Activated CD4-positive, alpha-beta T cell treated with anti-CD3 and anti-CD28 coated beads for 36 hours (primary cell): ENCODE data around the gene DNASE1L1. TPM values are rescaled to one million over a fixed set of nuclear protein-coding genes. Genes with fewer than 3 reads are reported as not detected.

Source experiments
- ATAC-seq: fragments of 200-7000 bp; cut with Tn5 transposase; one replicate; pipeline ENCODE4 v1.10.0; 2021; ENCODE audit warnings: mild to moderate bottlenecking, moderate library complexity
- CTCF ChIA-PET: fragments of 350-600 bp; sonication (Branson Sonifier 250); formaldehyde crosslinking; loops from one replicate; lab custom pipeline; 2021; ENCODE audit warnings: antibody characterized with exemption; lab: Charles Lee
- POLR2A ChIA-PET: fragments of 350-600 bp; sonication (Branson Sonifier 250); formaldehyde crosslinking; loops from one replicate; lab custom pipeline; 2021; ENCODE audit warnings: antibody characterized with exemption, inconsistent platforms; lab: Charles Lee
- DNase-seq: peaks from one replicate; pipeline ENCODE4 v3.0.0-alpha.2; 2020
- H3K27ac Mint-ChIP-seq: one replicate; pipeline ENCODE4 v1.8.0; 2021; ENCODE audit warnings: mixed read lengths
- H3K27me3 Mint-ChIP-seq: one replicate; pipeline ENCODE4 v1.8.0; 2021; ENCODE audit warnings: mixed read lengths
- H3K36me3 Mint-ChIP-seq: one replicate; pipeline ENCODE4 v1.8.0; 2021; ENCODE audit warnings: low read depth, mixed read lengths
- H3K4me1 Mint-ChIP-seq: one replicate; pipeline ENCODE4 v1.8.0; 2021; ENCODE audit warnings: mixed read lengths
- H3K4me3 Mint-ChIP-seq: one replicate; pipeline ENCODE4 v1.8.0; 2021; ENCODE audit warnings: mild to moderate bottlenecking, moderate library complexity, mixed read lengths
- H3K9me3 Mint-ChIP-seq: one replicate; pipeline ENCODE4 v1.8.0; 2021; ENCODE audit warnings: low read depth, mixed read lengths
- intact Hi-C, 2 experiments: fragments of 100-400 bp; cut with DNase I in 1 of 2; cut with micrococcal nuclease in 1 of 2; formaldehyde crosslinking; loops; one replicate each; pipeline versions ENCODE4 v1.14.2 to v1.15.1; 2022 to 2024; cut with DNase I, micrococcal nuclease
- total RNA-seq, 2 experiments: library from RNA; stranded (reverse); gene quantifications; one replicate each; pipeline ENCODE4 v1.2.3, GENCODE V29; 2021

DNASE1L1 gene
- total RNA-seq, 2 experiments from 2014 or later = 12.6 to 13.4 TPM

GRCh38 chrX:154420402-154420756 is 11.3 kb upstream of the DNASE1L1 start:
- DNase-seq (no peak), ATAC-seq (no peak)
- ChIA-PET CTCF (no interaction called here), POLR2A (no interaction called here)
- H3K9me3 Mint-ChIP-seq = no peaks in the 10 kb centered on the region
- no peak overlapping the region for H3K4me3 Mint-ChIP-seq
- no peak overlapping the region for H3K27ac Mint-ChIP-seq
- H3K27me3 Mint-ChIP-seq = no peaks in the 10 kb centered on the region
- intact Hi-C loops = no loop called here
- peaks cover 3% of the 10 kb centered on the region for H3K36me3 Mint-ChIP-seq
- H3K4me1 Mint-ChIP-seq = peaks cover 6% of the 10 kb centered on the region

DNA sequence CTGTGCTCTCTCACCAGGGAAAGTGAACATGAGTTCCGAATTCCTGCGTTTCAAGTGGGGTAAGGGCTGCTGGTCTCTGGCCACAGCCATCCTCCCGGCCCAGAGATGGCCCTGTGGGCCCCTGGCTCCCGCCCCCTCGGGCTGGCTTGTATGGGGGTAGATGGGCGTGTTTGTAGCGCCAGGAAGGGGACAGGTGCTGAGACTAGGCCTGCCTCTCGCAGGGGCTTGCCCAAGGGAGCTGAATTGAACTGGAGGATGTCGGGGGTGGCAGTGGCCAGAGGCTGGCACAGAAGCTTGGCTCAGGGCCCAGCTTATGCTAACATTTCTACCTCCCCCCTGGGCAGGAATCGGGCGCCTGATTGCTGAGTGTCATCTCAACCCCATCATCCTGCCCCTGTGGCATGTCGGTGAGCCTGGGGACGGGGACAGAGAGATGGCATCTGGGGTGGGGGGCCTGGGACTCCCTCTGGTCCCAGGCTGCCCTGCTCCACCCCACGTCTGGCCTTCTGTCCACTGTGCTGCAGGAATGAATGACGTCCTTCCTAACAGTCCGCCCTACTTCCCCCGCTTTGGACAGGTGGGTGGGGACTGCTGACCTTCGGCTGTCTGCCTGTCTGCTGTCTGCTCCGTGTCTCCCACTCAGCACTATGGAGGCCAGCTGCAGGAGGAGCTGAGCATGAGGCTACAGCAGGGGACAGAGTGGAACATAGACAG is 10.8 kb upstream of the DNASE1L1 start:
- H3K9me3 Mint-ChIP-seq = no peaks in the 10 kb centered on the region
- H3K4me1 Mint-ChIP-seq = peaks cover 6% of the 10 kb centered on the region
- ATAC-seq (no peak), DNase-seq (no peak)
- intact Hi-C loops = no loop called here
- H3K27ac Mint-ChIP-seq = no peak overlapping the region
- ChIA-PET POLR2A (no interaction called here), CTCF (no interaction called here)
- peaks cover 5% of the 10 kb centered on the region for H3K36me3 Mint-ChIP-seq
- no peaks in the 10 kb centered on the region for H3K27me3 Mint-ChIP-seq
- no peak overlapping the region for H3K4me3 Mint-ChIP-seq

DNA sequence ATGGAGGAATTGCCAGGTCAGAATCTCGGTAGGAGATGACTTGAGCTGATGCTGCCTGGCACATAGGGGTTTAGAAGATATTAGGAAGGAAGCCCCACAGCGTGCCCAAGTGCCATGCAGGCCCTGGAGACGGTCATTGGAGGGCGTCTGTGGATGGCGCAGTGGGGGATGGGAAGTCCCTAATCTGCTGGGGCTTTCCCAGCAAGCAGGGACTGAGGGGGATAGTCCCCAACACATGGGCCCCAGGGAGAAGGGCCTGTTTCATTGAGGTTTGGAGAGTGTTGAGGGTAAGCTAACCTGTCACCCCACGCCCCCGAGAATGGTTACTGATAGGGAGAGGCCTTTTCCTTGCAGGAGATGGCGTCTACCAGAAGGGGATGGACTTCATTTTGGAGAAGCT is 10.1 kb upstream of the DNASE1L1 start:
- no peaks in the 10 kb centered on the region for H3K27me3 Mint-ChIP-seq
- POLR2A ChIA-PET = no interaction called here

DNA sequence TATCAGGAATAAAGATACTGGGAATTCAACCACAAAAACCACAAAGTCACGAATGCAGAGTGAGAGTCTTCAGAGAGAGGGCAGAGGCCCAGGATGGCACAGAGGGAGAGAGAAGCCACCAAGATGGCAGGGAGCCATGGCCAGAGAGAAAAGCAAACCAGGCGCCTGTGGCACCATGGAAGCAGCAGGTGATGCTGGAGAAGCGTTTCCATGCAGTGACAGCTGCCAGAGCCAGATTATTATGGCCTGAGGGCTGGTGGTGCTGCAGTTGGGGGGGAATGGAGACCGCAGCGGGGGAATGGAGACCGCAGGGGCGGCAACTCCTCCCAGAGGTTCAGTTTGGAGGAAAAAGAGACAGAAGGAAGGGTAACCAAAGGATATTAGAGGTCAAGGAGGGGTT is 8.1 kb upstream of the DNASE1L1 start:
- DNase-seq = no peak
- Mint-ChIP-seq H3K27ac (no peak overlapping the region), H3K27me3 (no peaks in the 10 kb centered on the region), H3K9me3 (no peaks in the 10 kb centered on the region), H3K4me3 (no peak overlapping the region), H3K36me3 (peaks cover 12% of the 10 kb centered on the region), H3K4me1 (peaks cover 9% of the 10 kb centered on the region)
- no peak for ATAC-seq
- intact Hi-C loops = no loop called here
- ChIA-PET CTCF (no interaction called here), POLR2A (no interaction called here)

More for the DNA sequence above, 10.1 kb upstream of the DNASE1L1 start:
- H3K27ac Mint-ChIP-seq = no peak overlapping the region
- CTCF ChIA-PET = no interaction called here
- intact Hi-C loops = no loop called here
- peaks cover 5% of the 10 kb centered on the region for H3K36me3 Mint-ChIP-seq
- ATAC-seq (no peak), DNase-seq (no peak)
- H3K4me3 Mint-ChIP-seq = no peak overlapping the region
- H3K4me1 Mint-ChIP-seq = peaks cover 3% of the 10 kb centered on the region
- no peaks in the 10 kb centered on the region for H3K9me3 Mint-ChIP-seq

DNA sequence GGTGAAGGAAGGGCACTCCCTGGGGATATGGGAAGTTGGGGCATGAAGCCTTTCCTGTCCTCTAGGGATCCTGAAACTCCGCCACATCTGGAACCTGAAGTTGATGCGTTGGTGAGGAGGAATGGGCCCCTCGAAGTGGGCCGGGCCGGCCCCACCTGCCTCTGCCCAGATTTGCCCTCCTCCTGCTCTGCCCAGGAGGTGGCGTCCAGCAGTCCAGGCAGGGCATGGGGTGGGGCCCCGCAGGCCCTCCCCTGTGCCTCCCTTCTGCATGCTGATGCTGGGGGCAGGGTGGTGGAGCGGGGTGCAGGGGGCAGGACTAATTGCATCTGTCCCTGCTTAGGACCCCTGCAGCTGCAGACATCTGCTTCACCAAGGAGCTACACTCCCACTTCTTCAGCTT is 4.1 kb upstream of the DNASE1L1 start:
- intact Hi-C loops = loop anchor here (2.0 to 5.0 kb wide), 2 partner anchors 16 to 44 kb away; partner anchors contain the start of genes ATP6AP1 (in 1 of the 2) and PLXNA3 (in 1 of the 2)
- Mint-ChIP-seq H3K36me3 (peaks cover 10% of the 10 kb centered on the region), H3K4me1 (peaks cover 13% of the 10 kb centered on the region), H3K27me3 (no peaks in the 10 kb centered on the region), H3K4me3 (peak overlapping the region; percentile 86), H3K9me3 (no peaks in the 10 kb centered on the region), H3K27ac (no peak overlapping the region)
- DNase-seq (no peak), ATAC-seq (no peak)
- ChIA-PET POLR2A (no interaction called here), CTCF (interaction anchor here (0.5 kb wide), 1 partner anchor 98 kb away, joined by 3 read pairs; no protein-coding TSS in a partner anchor)

DNA sequence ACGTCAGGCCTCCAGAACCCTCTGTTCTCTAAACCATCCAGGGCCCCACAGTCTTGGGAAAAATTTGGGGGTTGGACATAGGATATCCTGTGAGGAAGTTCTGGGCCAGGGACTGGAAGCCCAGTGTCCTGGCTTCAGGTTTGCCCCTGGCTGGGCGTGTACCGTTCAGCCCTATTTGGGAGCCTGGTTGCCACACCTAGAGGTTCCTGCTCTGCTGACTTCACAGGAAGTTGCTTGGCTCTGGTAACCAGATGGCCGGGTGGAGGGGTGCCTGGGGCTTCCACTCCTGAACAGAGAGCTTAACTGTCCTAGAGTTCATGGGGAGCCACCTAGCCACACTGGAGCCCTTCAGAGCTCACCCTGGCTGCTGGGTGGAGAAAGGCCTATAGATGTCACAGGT is 3.4 kb upstream of the DNASE1L1 start:
- DNase-seq = peak; percentile 52
- intact Hi-C loops = loop anchor here (1.0 to 5.0 kb wide), 4 partner anchors 16 to 104 kb away; partner anchors contain the start of genes ATP6AP1 (in 1 of the 2), FAM3A (in 1 of the 2), LAGE3 (in 1 of the 2) and PLXNA3 (in 1 of the 2)

GRCh38 chrX:154411981-154412340 is 2.9 kb upstream of the DNASE1L1 start:
- ATAC-seq (peak; percentile 81), DNase-seq (peak; percentile 76)
- Mint-ChIP-seq H3K27me3 (no peaks in the 10 kb centered on the region), H3K4me1 (peaks cover 13% of the 10 kb centered on the region), H3K36me3 (peaks cover 10% of the 10 kb centered on the region), H3K9me3 (no peaks in the 10 kb centered on the region), H3K27ac (peak overlapping the region; percentile 68), H3K4me3 (peak overlapping the region; percentile 86)
- ChIA-PET CTCF (interaction anchor here (0.6 to 1.1 kb wide), 2 partner anchors 15 to 81 kb away, joined by 4 to 5 read pairs; no protein-coding TSS in a partner anchor), POLR2A (interaction anchor here (0.5 to 1.2 kb wide), 3 partner anchors 13 to 44 kb away, joined by 3 to 7 read pairs (median 4); partner anchors contain the start of genes ATP6AP1 and RPL10)
- intact Hi-C loops = loop anchor here (1.0 to 5.0 kb wide), 6 partner anchors 14 to 104 kb away; partner anchors contain the start of genes ATP6AP1 (in 2 of the 2), FAM3A (in 1 of the 2), LAGE3 (in 1 of the 2) and PLXNA3 (in 1 of the 2)

More for the DNA sequence above, 3.4 kb upstream of the DNASE1L1 start:
- POLR2A ChIA-PET = interaction anchor here (1.0 to 1.2 kb wide), 2 partner anchors 14 to 16 kb away, joined by 4 to 7 read pairs; partner anchors contain the start of genes ATP6AP1 and RPL10
- CTCF ChIA-PET = interaction anchor here (0.5 to 1.1 kb wide), 3 partner anchors 15 to 99 kb away, joined by 3 to 5 read pairs (median 4); no protein-coding TSS in a partner anchor
- H3K9me3 Mint-ChIP-seq = no peaks in the 10 kb centered on the region
- peak overlapping the region; percentile 68 for H3K27ac Mint-ChIP-seq
- H3K27me3 Mint-ChIP-seq = no peaks in the 10 kb centered on the region
- peak; percentile 49 for ATAC-seq
- peaks cover 10% of the 10 kb centered on the region for H3K36me3 Mint-ChIP-seq
- H3K4me1 Mint-ChIP-seq = peaks cover 13% of the 10 kb centered on the region
- peak overlapping the region; percentile 86 for H3K4me3 Mint-ChIP-seq

DNA sequence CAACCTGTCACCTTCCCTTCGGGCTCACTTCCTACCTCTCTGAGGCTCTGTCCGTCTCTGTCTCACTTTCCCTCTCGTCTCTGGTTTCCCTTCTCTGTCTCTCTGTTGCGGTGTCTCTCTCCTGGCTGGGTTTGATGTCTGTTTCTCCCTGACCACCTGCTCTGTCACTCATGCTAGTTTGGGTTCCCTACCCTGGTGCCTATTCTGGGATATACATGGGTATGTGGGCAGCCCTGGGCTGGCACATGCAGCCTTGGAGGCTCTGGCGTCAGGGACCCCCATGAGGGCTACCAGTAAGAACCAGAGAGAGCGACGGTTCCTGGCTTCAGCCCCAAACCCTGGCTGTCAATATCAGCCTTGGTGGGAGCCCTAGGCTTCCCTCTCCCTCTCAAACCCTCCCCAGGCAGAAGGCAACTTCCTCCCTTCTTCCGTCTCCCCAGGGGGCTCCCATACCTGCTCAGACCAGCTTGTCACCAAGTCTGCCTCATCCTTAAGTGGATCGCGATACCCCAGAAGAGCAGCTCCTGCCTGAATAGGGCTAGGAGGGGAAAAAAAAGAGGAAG is 314 bp downstream of the DNASE1L1 start:
- Mint-ChIP-seq H3K27me3 (no peaks in the 10 kb centered on the region), H3K4me1 (peaks cover 13% of the 10 kb centered on the region), H3K4me3 (peak overlapping the region; percentile 64), H3K9me3 (no peaks in the 10 kb centered on the region), H3K36me3 (peaks cover 5% of the 10 kb centered on the region), H3K27ac (no peak overlapping the region)
- DNase-seq = no peak
- intact Hi-C loops = no loop called here
- ATAC-seq = no peak
- POLR2A ChIA-PET = interaction anchor here (1.0 kb wide), 1 partner anchor 11 kb away, joined by 5 read pairs; the partner anchor contains the start of gene RPL10
- CTCF ChIA-PET = interaction anchor here (0.9 kb wide), 1 partner anchor 127 kb away, joined by 3 read pairs; no protein-coding TSS in a partner anchor

DNA sequence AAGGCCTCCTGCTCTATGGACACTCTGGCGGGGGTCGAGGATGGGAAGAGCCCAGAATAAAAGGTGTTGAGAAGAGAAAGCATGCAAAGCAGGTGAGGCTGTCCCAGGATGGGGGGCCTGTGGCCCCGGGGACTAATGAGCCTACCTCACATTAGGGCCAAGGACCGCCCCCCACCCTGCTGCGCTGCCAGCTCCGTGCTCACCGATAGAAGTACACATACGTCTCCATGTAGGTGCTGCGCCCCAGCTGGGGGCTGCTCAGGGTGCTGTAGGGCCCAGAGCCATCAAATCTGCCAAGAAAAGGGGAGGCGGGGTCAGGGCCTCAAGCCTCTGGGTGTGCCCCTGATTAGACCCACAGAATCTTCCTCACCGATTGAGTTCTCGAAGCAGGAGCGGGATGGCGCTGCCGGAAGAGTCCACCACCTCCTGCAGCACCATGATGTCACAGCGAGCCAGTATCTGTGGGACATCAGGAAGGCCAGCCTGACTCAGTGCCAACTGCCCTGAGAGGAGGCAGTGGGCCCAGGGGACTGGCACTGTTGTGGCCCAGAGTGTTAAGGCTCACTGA is 4.3 kb downstream of the DNASE1L1 start:
- Mint-ChIP-seq H3K27ac (no peak overlapping the region), H3K27me3 (no peaks in the 10 kb centered on the region), H3K9me3 (no peaks in the 10 kb centered on the region), H3K4me3 (no peak overlapping the region), H3K4me1 (peaks cover 6% of the 10 kb centered on the region), H3K36me3 (peaks cover 16% of the 10 kb centered on the region)
- ATAC-seq (no peak), DNase-seq (no peak)
- ChIA-PET POLR2A (interaction anchor here (1.1 kb wide), 1 partner anchor 79 kb away, joined by 3 read pairs; no protein-coding TSS in a partner anchor), CTCF (no interaction called here)
- intact Hi-C loops = no loop called here

- POLR2A ChIA-PET = interaction anchor here (1.1 kb wide), 1 partner anchor 80 kb away, joined by 3 read pairs; no protein-coding TSS in a partner anchor
These were observed 5.2 kb downstream of the DNASE1L1 start for GRCh38 chrX:154403858-154404257.

DNA sequence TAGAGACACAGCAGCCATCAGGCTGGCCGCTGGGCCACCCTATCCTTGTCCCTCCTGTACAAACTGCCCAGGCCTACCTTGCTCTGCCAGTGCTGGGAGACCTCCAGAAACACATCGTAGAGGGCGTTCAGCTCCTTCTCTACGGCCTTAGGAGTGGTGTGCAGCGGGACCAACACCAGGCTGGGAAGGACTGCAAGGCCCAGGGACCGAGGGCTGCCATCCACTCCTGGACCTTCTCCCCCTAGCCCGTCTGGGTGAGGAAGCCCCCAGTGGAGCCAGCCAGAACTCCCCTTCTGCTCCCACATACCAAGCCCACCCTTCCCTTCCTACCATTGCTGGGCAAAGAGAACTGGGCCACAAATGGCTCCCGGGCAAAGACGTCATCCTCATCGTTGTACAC is 5.9 kb downstream of the DNASE1L1 start:
- ChIA-PET POLR2A (interaction anchor here (1.1 kb wide), 1 partner anchor 81 kb away, joined by 3 read pairs; no protein-coding TSS in a partner anchor), CTCF (no interaction called here)
- peaks cover 31% of the 10 kb centered on the region for H3K36me3 Mint-ChIP-seq
- H3K4me3 Mint-ChIP-seq = no peak overlapping the region
- intact Hi-C loops = no loop called here
- DNase-seq (no peak), ATAC-seq (no peak)
- H3K27ac Mint-ChIP-seq = no peak overlapping the region
- no peaks in the 10 kb centered on the region for H3K9me3 Mint-ChIP-seq
- no peaks in the 10 kb centered on the region for H3K4me1 Mint-ChIP-seq
- no peaks in the 10 kb centered on the region for H3K27me3 Mint-ChIP-seq

More at GRCh38 chrX:154403858-154404257, 5.2 kb downstream of the DNASE1L1 start:
- intact Hi-C loops = no loop called here
- peaks cover 3% of the 10 kb centered on the region for H3K4me1 Mint-ChIP-seq
- DNase-seq (no peak), ATAC-seq (no peak)
- no peak overlapping the region for H3K4me3 Mint-ChIP-seq
- CTCF ChIA-PET = interaction anchor here (0.8 kb wide), 1 partner anchor 27 kb away, joined by 3 read pairs; no protein-coding TSS in a partner anchor
- H3K36me3 Mint-ChIP-seq = peaks cover 25% of the 10 kb centered on the region
- H3K9me3 Mint-ChIP-seq = no peaks in the 10 kb centered on the region
- H3K27ac Mint-ChIP-seq = no peak overlapping the region
- H3K27me3 Mint-ChIP-seq = no peaks in the 10 kb centered on the region
